ENCODE data around the gene ZHX3. TPM values are rescaled to one million over a fixed set of nuclear protein-coding genes. Genes with fewer than 3 reads are reported as not detected.

ZHX3 gene
- total RNA-seq, 1 donor from 2014 or later: 39.7 TPM

GRCh38 chr20:41308726-41309413, 8.7 kb downstream of the ZHX3 start:
- ATAC-seq (peak; percentile 69), DNase-seq (ENCODE audit: low spot score) (no peak)
- intact Hi-C loops (cut with DNase I): no loop called here

DNA sequence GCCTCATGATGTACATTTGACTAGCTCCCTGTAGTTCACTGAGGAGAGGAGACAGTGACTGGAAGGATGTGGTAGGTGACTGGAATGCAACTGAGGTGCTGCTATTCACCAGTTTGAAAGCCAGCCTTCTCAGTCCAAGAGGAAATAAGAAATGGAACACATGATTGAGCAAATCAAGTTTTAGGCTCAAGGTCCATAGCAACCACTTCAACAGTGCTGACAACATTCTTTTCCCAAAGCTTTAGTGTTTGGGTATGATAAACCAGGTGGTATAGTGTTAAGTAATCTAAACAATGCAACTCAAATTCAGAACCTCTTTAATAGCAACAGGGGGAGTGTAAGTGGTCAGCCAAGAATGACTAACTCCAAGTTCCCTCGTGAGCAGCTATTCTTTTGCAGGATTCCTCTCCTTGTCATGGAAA, 9.2 kb downstream of the ZHX3 start:
- no peak for DNase-seq (ENCODE audit: low spot score)
- ATAC-seq: peak; percentile 35
- intact Hi-C loops (cut with DNase I): no loop called here

DNA sequence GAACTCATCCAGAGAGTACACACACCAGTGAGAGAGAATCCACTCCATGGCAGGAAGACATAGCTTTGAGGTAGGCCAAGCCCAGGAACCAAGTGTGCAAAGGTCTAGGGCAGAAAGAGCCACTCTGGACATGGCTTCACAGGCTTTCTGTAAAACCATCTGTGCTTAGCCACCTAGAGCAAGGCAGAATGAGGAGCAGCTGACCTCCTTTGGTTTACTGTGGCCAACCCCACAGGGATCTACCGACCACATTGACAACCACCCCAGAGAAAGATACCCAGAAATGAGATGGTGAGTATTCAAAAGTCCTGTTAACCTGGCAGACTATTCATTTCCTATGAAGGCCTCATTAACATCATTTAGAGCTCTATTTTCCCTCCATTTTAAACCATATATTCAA, 10.5 kb downstream of the ZHX3 start:
- intact Hi-C loops (cut with DNase I): no loop called here
- ATAC-seq: no peak
- DNase-seq (ENCODE audit: low spot score): no peak

DNA sequence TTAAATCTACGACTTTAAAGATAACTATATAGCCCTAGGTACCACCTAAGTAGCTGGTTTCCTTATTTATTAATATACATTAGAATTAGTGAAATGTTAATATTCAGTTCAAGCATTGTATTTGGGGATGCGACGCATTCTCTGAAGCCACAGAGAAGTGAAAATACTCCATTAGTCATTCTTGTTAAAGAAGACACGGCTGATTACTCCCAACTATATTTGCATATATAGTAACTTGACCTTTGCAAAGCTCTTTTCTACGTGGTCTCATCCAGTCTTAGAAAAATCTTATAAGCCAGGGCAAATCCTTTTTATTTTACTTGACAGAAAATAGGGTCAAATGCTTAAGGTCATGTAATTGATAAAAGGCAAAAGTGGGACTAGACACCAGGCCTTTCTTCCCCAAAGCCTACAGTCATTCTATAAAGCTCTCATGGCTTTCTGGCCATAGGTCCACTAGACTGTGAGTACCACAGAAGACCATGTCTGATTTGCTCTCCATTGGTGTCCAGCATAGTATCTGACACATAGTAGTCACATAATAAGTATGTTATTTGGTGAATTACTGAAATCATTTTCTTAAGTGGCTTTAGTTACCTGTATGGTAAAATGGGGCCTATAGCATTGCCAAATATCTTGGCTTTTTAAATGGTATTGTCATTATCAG, 11.3 kb downstream of the ZHX3 start:
- DNase-seq (ENCODE audit: low spot score) (no peak), ATAC-seq (no peak)
- intact Hi-C loops (cut with DNase I): no loop called here

- intact Hi-C loops (cut with DNase I): no loop called here
- DNase-seq (ENCODE audit: low spot score) (no peak), ATAC-seq (no peak)
Measured at GRCh38 chr20:41304424-41305079, 13.0 kb downstream of the ZHX3 start.

DNA sequence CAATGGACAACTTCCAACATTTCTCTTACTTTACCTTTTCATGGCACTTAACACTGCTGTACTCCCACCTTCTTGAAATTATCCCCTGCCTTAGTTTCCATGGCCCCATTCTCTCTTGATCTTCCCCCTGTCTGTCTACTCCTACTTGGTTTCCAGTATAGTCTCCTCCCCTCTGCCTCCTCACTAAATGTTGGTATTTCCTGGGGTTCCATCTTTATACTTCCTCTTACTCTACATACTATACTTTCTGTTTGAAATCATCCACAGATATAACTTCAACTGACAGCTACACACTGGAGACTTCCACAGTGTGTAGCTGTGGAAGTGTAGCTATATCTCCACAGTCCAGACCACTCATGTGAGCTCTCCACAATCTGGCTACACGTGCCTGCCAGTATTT, 13.5 kb downstream of the ZHX3 start:
- DNase-seq (ENCODE audit: low spot score) (no peak), ATAC-seq (no peak)
- intact Hi-C loops (cut with DNase I): no loop called here

DNA sequence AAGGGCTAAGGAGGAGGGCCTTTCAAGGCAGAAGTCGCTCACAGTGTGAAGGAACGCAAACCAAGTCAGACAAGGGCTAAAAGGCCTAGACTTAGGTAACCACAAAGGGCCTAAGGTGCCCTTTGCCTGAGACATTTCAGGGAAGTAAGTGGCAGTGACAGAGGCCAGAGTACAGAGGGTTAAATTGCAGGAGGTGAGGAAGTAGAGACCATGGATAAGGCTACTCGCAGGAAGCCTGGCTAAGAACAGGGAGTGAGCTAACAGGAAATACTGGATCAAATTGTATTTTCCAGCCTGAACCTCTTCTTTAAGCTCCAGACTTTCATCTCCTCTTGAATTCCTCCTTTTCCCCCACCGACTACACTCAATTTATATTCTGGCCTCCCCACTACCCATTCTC, 16.6 kb downstream of the ZHX3 start:
- no peak for ATAC-seq
- intact Hi-C loops (cut with DNase I): no loop called here
- no peak for DNase-seq (ENCODE audit: low spot score)

- ATAC-seq (no peak), DNase-seq (ENCODE audit: low spot score) (no peak)
- intact Hi-C loops (cut with DNase I): no loop called here
Measured at GRCh38 chr20:41300383-41300782, 17.1 kb downstream of the ZHX3 start.

GRCh38 chr20:41299899-41300298, 17.6 kb downstream of the ZHX3 start:
- ATAC-seq (no peak), DNase-seq (ENCODE audit: low spot score) (no peak)
- intact Hi-C loops (cut with DNase I): no loop called here

DNA sequence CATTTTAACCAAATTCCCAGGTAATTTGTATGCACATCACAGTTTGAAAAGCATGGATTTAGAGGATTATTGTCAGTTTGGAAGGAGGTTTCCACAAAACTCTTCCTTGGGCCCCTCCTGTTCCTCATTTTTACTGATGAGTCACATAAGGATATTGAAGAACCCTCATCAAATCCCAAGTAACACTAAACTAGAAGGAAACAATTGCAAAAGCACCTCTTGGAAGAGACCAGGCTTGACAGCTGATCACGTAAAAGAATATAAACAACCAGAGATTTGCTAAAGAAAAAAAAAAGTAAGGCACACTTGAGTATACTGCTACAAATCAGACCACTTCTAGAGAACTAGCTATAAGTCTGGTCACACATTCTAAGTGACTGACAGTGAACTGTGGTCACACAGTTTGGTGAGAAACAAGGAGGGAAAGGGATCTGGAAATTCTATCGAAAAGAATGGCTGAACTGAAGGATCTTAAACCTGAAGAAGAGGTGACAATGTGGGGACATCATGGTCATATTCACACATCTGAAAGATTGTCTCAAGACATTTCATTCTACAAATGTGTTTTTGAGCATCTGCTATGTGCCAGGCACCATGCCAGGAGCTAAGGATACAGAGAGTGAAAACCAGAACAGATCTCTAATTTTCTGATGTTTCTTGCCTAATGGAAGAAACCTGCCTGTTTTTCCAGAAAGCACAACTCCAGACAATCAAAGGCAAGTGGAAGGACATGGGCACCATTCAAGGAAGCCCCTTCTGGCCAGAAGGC, 24.1 kb downstream of the ZHX3 start:
- intact Hi-C loops (cut with DNase I): no loop called here
- peak; percentile 86 for ATAC-seq
- no peak for DNase-seq (ENCODE audit: low spot score)

DNA sequence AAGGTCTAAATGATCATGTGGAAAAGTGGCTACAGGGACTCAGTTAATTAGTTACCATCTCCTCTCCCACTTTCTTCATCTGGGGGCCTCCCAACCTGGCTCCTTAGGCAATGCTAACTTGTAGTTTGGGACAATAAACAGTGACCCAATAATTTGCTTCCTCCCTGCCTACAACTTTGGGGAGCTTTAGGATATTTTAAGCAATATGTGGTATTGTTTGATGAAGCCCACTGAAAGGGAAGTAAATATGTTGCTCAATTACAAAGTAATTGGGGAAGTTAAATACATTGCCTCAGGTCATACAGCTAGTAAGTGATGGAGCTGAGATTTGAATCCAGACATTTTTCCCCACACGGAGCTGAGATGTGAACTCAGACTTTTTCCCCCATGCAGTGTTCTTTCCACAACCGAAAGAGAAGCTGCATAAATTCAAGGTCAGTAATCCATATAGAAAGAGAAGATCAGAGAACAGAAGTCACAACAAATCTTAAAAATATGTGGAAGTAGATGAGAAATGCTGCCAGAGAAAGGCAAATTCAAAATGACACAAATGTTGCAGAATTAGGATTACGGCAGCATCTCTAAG, 26.6 kb downstream of the ZHX3 start:
- no peak for ATAC-seq
- intact Hi-C loops (cut with DNase I): no loop called here
- DNase-seq (ENCODE audit: low spot score): no peak

DNA sequence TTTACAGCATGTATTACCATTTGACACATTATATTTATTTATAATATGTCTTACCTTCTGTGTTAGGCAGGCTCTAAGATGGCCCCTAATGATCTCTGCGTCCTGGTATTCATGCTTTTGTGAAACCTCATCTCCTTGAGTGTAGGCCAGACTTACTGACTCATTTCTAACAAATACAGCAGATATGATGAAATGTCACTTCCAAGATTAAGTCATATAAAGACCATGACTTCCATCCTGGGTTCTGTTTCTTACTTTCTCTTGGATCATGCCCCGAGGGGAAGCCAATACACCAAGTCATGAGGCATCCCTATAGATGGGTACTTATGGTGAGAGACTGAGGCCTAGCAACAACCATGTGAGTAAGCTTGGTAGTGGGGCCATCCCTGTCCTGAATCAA, 30.2 kb downstream of the ZHX3 start:
- intact Hi-C loops (cut with DNase I): no loop called here
- ATAC-seq: no peak
- DNase-seq (ENCODE audit: low spot score): no peak

DNA sequence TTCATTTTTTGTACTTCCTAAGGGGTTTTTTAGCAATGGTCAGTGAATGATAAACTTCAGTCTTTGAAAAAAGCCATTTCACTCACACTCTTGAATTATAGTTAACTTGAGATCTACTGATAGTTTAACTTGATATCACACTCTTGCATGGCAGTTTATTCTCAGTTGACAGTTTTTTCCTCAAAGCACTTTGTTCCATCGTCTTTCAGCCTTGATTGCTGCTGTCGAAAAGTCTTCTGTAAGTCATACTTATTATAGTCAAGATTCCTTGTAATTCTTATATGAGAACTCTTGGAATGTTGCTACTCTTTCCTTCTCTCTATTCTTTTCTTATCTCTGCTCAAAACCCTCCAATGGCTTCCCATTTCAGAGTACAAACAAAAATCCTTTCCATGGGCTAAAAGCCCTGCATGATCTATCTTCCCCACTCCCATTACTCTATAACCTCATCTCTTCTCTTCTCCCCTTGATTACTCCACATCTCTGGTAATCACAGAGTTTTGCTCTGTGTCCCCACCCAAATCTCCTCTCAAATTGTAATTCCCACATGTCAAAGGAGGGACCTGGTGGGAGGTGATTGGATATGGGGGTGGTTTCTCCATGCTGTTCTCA, 31.2 kb downstream of the ZHX3 start:
- ATAC-seq (no peak), DNase-seq (ENCODE audit: low spot score) (no peak)
- intact Hi-C loops (cut with DNase I): no loop called here

DNA sequence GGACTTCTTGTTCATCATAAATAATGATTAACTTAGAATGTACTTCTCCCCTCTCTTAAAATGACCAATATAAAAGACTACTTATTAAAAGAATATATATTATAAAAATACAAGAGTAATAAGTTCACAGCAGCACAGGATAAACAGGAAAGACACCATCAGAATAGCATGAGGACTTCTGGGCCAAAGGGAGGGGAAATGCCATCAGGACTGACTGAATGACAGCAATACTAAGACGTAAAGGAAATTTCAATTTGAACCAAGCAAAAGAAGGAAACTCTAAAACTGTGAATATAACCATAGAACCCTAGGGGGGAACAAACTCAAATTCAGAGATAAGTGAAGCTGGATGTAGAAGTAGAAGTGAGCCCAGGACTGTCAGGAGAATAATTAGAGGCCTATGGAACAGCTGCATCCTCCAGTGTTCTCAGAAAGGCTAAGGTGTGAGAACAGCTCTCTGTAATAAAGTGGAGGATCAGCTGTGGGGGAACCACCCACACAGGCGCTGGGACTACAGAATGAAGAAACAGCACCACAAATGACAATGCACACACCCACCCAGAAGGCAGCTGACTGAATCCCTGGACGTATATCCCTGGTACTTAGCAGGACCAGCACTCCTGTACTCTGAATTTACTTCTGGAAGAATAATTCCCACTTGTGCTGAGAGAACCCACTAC, 37.8 kb downstream of the ZHX3 start:
- intact Hi-C loops (cut with DNase I): no loop called here
- DNase-seq (ENCODE audit: low spot score) (no peak), ATAC-seq (no peak)

DNA sequence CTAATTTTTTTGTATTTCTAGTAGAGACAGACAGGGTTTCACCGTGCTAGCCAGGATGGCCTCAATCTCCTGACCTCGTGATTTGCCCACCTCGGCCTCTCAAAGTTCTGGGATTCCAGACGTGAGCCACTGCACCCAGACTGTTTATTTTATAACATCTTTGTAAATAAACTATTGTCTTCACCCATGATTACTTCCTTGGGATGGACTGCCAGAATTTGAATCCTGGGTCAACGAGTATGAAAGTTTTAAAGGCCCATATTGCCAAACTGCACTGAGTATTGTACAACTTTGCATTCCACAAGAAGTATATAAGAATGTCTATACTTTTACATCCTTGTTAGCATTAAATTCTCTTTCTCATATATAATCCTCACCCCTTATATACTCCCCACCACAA, 38.6 kb downstream of the ZHX3 start:
- no peak for ATAC-seq
- no peak for DNase-seq (ENCODE audit: low spot score)
- intact Hi-C loops (cut with DNase I): no loop called here

- no peak for ATAC-seq
- intact Hi-C loops (cut with DNase I): no loop called here
- no peak for DNase-seq (ENCODE audit: low spot score)
Measured at GRCh38 chr20:41277049-41277448, 40.5 kb downstream of the ZHX3 start.

DNA sequence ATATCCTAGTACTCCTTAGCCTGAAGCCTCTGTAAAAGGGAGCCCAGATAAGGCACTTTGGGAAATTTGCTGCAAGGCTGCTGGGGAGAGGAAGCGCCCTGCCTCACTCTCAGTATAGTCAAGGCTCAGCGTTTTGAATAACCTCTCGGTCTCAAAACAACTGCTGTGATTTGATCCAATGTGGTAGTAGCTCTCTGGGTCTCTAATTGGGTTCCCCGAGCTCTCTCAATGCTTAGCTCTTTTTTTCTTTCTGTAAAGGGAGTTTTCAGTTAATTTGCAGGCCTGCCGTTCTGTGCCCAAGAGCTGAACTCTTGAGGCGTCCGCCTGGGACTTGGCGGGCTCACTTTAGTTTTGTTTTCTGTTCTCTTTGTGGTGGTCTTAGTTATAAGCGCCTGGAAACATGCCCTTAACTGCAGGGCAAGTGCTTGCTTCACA, 41.2 kb downstream of the ZHX3 start:
- DNase-seq (ENCODE audit: low spot score) (no peak), ATAC-seq (peak; percentile 84)
- intact Hi-C loops (cut with DNase I): no loop called here

DNA sequence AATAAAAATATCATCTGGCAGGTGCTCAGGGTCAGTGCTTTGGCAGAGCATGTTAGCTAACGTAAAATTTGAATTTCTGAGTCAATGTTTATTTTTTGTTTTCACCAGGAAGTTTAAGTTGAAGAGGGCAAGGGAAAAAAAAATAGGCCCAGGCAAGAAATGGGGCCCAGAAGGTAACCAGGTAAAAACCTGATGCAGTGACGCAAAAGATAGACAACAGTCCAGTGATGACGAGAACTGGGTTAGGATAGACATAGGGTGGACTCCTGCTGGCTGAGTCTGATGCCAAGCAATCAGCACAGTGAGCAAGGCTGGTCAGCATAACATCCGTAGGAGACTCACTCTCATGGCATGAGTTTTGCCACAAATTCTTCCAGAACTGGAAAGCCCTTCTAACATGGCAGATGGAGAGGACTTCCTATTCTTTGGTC, 42.2 kb downstream of the ZHX3 start:
- no peak for ATAC-seq
- no peak for DNase-seq (ENCODE audit: low spot score)
- intact Hi-C loops (cut with DNase I): no loop called here
